ENCODE measurements around the gene FNDC10.

DNA sequence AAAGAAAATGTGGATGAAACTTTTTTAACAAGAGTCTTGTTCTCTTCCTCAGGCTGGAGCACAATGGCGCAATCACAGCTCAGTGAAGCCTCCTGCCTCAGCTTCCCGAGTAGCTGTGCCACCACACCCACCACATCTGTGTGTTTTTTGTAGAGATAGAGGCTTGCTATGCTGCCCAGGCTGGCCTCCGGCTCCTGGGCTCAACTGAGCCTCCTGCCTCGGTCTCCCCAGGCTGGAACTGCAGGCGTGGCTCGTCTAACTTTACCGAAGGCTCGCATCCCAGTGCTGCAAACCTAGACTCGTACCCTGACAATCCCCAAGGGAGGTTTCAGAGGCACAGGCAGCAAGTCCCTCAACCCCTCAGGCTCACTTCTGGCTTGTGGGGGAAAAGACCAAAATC, 39.8 kb downstream of the FNDC10 start:
- TF ChIP-seq, protein P1, sequence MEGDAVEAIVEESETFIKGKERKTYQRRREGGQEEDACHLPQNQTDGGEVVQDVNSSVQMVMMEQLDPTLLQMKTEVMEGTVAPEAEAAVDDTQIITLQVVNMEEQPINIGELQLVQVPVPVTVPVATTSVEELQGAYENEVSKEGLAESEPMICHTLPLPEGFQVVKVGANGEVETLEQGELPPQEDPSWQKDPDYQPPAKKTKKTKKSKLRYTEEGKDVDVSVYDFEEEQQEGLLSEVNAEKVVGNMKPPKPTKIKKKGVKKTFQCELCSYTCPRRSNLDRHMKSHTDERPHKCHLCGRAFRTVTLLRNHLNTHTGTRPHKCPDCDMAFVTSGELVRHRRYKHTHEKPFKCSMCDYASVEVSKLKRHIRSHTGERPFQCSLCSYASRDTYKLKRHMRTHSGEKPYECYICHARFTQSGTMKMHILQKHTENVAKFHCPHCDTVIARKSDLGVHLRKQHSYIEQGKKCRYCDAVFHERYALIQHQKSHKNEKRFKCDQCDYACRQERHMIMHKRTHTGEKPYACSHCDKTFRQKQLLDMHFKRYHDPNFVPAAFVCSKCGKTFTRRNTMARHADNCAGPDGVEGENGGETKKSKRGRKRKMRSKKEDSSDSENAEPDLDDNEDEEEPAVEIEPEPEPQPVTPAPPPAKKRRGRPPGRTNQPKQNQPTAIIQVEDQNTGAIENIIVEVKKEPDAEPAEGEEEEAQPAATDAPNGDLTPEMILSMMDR (IDR thresholded peaks at IDR 0.05; ENCODE audit: low read depth, low read length) = no peak
- no peak for TF ChIP-seq POLR2A (IDR thresholded peaks at IDR 0.05; ENCODE audit: extremely low read depth, insufficient read length)

Measured in NB4 (cell line).